GM12878 (cell line): Measurements from ENCODE around the gene LIG3. TPM values are rescaled to one million over a fixed set of nuclear protein-coding genes. Genes with fewer than 3 reads are reported as not detected.

ENCODE experiments used
- ATAC-seq: fragments of 200-7000 bp; cut with Tn5 transposase; 3 replicates; pipeline ENCODE4 v1.9.1; 2020; ENCODE audit warnings: mild to moderate bottlenecking, moderate library complexity
- BruUV-seq: library from RNA; stranded (reverse); fragments of 400-500 nt; replicated peaks from 2 replicates; lab custom pipeline; 2021; lab: Mats Ljungman, UMichigan
- CTCF ChIA-PET: fragments of 300-600 bp; sonication (Branson Sonifier 250); formaldehyde crosslinking; extraction: SDS; loops from one replicate; lab custom pipeline; 2021; ENCODE audit warnings: inconsistent platforms; lab: Yijun Ruan, JAX
- POLR2A ChIA-PET: fragments of 350-600 bp; formaldehyde crosslinking; extraction: SDS; loops from one replicate; lab custom pipeline; 2021; ENCODE audit warnings: inconsistent platforms; lab: Charles Lee
- RAD21 ChIA-PET: fragments of 300-600 bp; sonication (Branson Sonifier 250); formaldehyde crosslinking; loops from one replicate; lab custom pipeline; 2023; ENCODE audit warnings: antibody characterized with exemption; ENCODE audit not compliant: unreplicated experiment; lab: Charles Lee
- SMC1A ChIA-PET: fragments of 300-600 bp; sonication (Branson Sonifier 250); formaldehyde crosslinking; loops from one replicate; lab custom pipeline; 2023; ENCODE audit not compliant: unreplicated experiment, uncharacterized antibody; lab: Charles Lee
- DNase-seq: peaks from one replicate; pipeline ENCODE4 v3.0.0-alpha.2; 2011; ENCODE audit warnings: low read depth, low spot score
- FAIRE-seq: peaks from 3 replicates; lab custom pipeline; 2011; peaks lifted over from hg19 to GRCh38; lab: Jason Lieb, UNC
- H2AFZ ChIP-seq: 2 replicates; pipeline ENCODE4 v1.6.0; 2011; ENCODE audit warnings: low read depth, low read length, control low read depth; ENCODE audit not compliant: control insufficient read depth
- H3K27ac ChIP-seq: 2 replicates; pipeline ENCODE4 v1.5.1; 2011; ENCODE audit warnings: control low read depth; ENCODE audit not compliant: control insufficient read depth, insufficient read depth
- H3K27me3 ChIP-seq, 2 experiments: replicated peaks in 1 of 2; 2 replicates each; pipeline versions ENCODE4 v1.6.0 to v1.6.1; 2011; ENCODE audit warnings: low read length in 1 of 2; ENCODE audit not compliant: control insufficient read depth in 2 of 2, insufficient read depth in 2 of 2
- H3K36me3 ChIP-seq, 2 experiments: 2 replicates each; pipeline ENCODE4 v1.5.1; 2011; ENCODE audit warnings: low read length in 1 of 2; ENCODE audit not compliant: control insufficient read depth in 2 of 2, insufficient read depth in 2 of 2
- H3K4me1 ChIP-seq: 2 replicates; pipeline ENCODE4 v1.6.1; 2011; ENCODE audit warnings: mild to moderate bottlenecking, low read length, moderate library complexity, mixed read lengths; ENCODE audit not compliant: control insufficient read depth, insufficient read depth
- H3K4me2 ChIP-seq: 2 replicates; pipeline ENCODE4 v1.6.0; 2011; ENCODE audit warnings: control low read depth; ENCODE audit not compliant: control insufficient read depth, insufficient read depth
- H3K4me3 ChIP-seq: fragments of 200-600 bp; sonication (generic); 2 replicates; pipeline ENCODE4 v1.5.1; 2016
- H3K79me2 ChIP-seq: 2 replicates; pipeline ENCODE4 v1.6.0; 2011; ENCODE audit warnings: low read length; ENCODE audit not compliant: control insufficient read depth, insufficient read depth
- H3K9ac ChIP-seq: 2 replicates; pipeline ENCODE4 v1.8.0; 2011; ENCODE audit warnings: low read length, control low read depth, mixed read lengths; ENCODE audit not compliant: control insufficient read depth, insufficient read depth
- H3K9me3 ChIP-seq: replicated peaks from 3 replicates; pipeline ENCODE4 v1.5.1; 2011; ENCODE audit warnings: mild to moderate bottlenecking, low read length; ENCODE audit not compliant: control insufficient read depth, insufficient read depth
- H4K20me1 ChIP-seq: 2 replicates; pipeline ENCODE4 v1.6.0; 2011; ENCODE audit not compliant: control insufficient read depth, insufficient read depth
- BCL11A ChIP-seq: IDR thresholded peaks from 2 replicates; pipeline ENCODE4 v1.6.1; 2011; ENCODE audit warnings: low read depth, low read length
- BHLHE40 ChIP-seq, 2 experiments: fragments of 450-650 bp in 1 of 2; IDR thresholded peaks; 2 replicates each; pipeline ENCODE4 v1.6.1; 2011 to 2017; ENCODE audit warnings: low read depth in 2 of 2, borderline replicate concordance in 1 of 2, improper control_type of control experiment in 1 of 2, low read length in 1 of 2, mild to moderate bottlenecking in 1 of 2
- MEF2A ChIP-seq: IDR thresholded peaks from 2 replicates; pipeline ENCODE4 v1.6.1; 2011; ENCODE audit warnings: low read depth, mild to moderate bottlenecking, low read length, moderate library complexity; ENCODE audit not compliant: insufficient read depth
- MEF2B ChIP-seq: fragments of 450-650 bp; IDR thresholded peaks from 2 replicates; pipeline ENCODE4 v1.6.1; 2018; ENCODE audit warnings: mild to moderate bottlenecking, moderate library complexity; ENCODE audit not compliant: partially characterized antibody, poor library complexity, severe bottlenecking
- REST ChIP-seq: IDR thresholded peaks from 2 replicates; pipeline ENCODE4 v1.6.1; 2012; ENCODE audit warnings: mild to moderate bottlenecking, low read depth, low read length
- SIX5 ChIP-seq: IDR thresholded peaks from 2 replicates; pipeline ENCODE4 v1.6.1; 2011; ENCODE audit warnings: mild to moderate bottlenecking, low read depth, low read length, moderate library complexity; ENCODE audit not compliant: severe bottlenecking
- ZBTB11 ChIP-seq: fragments of 450-650 bp; formaldehyde crosslinking; IDR thresholded peaks from 2 replicates; pipeline ENCODE4 v1.5.0; 2022; ENCODE audit warnings: mild to moderate bottlenecking, missing genetic modification characterization
- WGBS: methylation state at CpG from one replicate; pipeline ENCODE4 v1.1.6; 2016; ENCODE audit warnings: low lambda C conversion rate; ENCODE audit not compliant: insufficient replicate concordance, insufficient coverage; ENCODE audit errors: missing lambda C conversion rate; 5-methylcytosine and 5-hydroxymethylcytosine counted together
- in situ Hi-C: fragments of 300-500 bp; cut with MboI; formaldehyde crosslinking; loops from 9 replicates; pipeline ENCODE4 v1.14.3; 2018; ENCODE audit warnings: mixed read lengths
- intact Hi-C: fragments of 100-400 bp; cut with micrococcal nuclease; formaldehyde crosslinking; loops from one replicate; pipeline ENCODE4 v1.14.2; 2022; ENCODE audit not compliant: unreplicated experiment
- polyA plus RNA-seq, 11 experiments: library from polyadenylated mRNA; depleted of rRNA in 4 of 11; unstranded in 6 of 11; stranded (reverse) in 5 of 11; fragments of >200 nt; fragmentation: Nextera tagmentation in 4 of 11; fragmentation: Illumina TruSeq in 1 of 11; extraction: Ambion mirVana in 4 of 11; extraction: Trizol in 1 of 11; gene quantifications; 1 replicate in 1 of 11; 2 replicates in 10 of 11; pipeline versions ENCODE4 v1.2.1 to v1.2.3, GENCODE V29; 2011 to 2016; ENCODE audit warnings: inconsistent platforms in 2 of 11, missing spikeins in 2 of 11, low read depth in 1 of 11
- total RNA-seq, 4 experiments: library from RNA; depleted of rRNA in 3 of 4; stranded (reverse); fragments of >200 nt in 3 of 4; fragmentation: Illumina TruSeq in 1 of 4; extraction: Trizol in 1 of 4; gene quantifications; 2 replicates each; pipeline versions ENCODE4 v1.2.1 to v1.2.3, GENCODE V29; 2013 to 2021
- TF ChIP-seq, protein P1 (sequence below): fragments of 450-650 bp; formaldehyde crosslinking; IDR thresholded peaks from 2 replicates; pipeline ENCODE4 v1.4.0; 2022; ENCODE audit warnings: mild to moderate bottlenecking, moderate library complexity
- TF ChIP-seq, protein P2 (sequence below): fragments of 450-650 bp; IDR thresholded peaks from 2 replicates; pipeline ENCODE4 v1.6.1; 2014; ENCODE audit warnings: mild to moderate bottlenecking

Gene LIG3
- total and polyA plus RNA-seq, 10 of the 15 experiments (the other 5 are each of a cell fraction or from before 2014, with no cell fraction given) = 6.5 to 45.4 (median 31.0) TPM

DNA sequence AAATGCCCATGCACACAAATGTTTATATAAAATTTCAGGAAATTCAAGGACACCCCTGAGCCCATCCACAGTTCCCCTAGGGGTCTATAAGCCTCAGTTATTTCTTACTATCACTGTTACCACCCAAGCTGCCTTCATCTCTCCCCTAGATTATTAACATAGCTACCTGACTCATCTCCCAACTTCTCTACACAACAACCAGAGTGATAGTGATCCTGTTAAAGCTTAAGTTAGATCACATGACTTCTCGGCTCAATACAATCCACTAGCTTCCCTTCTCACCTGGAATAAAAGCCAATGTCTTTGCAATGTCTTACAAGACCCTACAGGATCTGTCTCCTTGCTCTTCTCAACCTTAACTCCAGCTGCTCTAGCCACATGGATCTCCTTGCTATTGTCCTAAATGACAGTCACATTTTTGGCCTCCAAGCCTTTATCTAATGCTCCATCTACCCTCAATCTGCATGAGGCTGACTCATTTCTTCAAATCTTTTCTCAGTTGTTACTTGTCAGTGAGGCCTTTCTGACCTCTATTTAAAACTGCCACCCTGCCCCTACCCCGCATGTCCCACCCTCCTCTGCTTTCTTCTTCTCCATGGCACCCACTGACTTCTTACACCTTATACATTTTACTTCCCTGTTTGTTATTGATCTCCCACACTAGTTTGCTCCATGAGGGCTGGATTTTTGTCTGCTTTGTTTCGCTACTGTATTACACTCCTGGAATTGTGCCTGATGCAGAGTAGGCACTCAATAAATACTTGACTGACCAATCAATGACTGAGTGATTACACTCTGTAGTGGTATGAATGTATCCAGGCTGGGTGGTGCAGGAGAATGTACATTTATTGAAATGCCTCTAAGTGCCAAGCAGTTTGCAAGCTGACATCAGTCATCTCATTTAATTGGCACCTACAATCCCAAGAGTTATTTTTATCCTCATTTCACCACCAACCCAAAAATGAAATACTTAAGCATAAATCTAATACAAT is 5.2 kb upstream of the LIG3 start:
- ChIA-PET RAD21 (no interaction called here), CTCF (interaction anchor here (0.9 to 2.2 kb wide), 4 partner anchors 9 to 144 kb away, joined by 3 to 14 read pairs (median 4); partner anchors contain the start of gene RAD51D), POLR2A (interaction anchor here (1.4 to 1.8 kb wide), 2 partner anchors 11 kb away, joined by 3 to 5 read pairs; no protein-coding TSS in a partner anchor), SMC1A (interaction anchor here (1.1 kb wide), 1 partner anchor 11 kb away, joined by 4 read pairs; no protein-coding TSS in a partner anchor)
- H3K4me1 ChIP-seq = peaks cover 6% of the 10 kb centered on the region
- H3K9me3 ChIP-seq = no peaks in the 10 kb centered on the region
- no peak overlapping the region for H3K4me2 ChIP-seq
- H2AFZ ChIP-seq = no peak overlapping the region
- no peak for FAIRE-seq
- no peak overlapping the region for H3K4me3 ChIP-seq
- no peaks in the 10 kb centered on the region for H4K20me1 ChIP-seq
- no peaks in the 10 kb centered on the region; the same call in 1 of the 2 replicates for H3K79me2 ChIP-seq
- no peak overlapping the region for H3K9ac ChIP-seq
- no peaks in the 10 kb centered on the region for H3K27me3 ChIP-seq
- in situ Hi-C loops (no loop called here), intact Hi-C loops (no loop called here)
- WGBS = 37% methylated on average over 3 of the region's 3 CpGs
- no peak for ATAC-seq
- no peak for DNase-seq
- no peaks in the 10 kb centered on the region for H3K36me3 ChIP-seq
- no TSS peak for BruUV-seq
- no peak overlapping the region for H3K27ac ChIP-seq
- TF ChIP-seq, protein P1, sequence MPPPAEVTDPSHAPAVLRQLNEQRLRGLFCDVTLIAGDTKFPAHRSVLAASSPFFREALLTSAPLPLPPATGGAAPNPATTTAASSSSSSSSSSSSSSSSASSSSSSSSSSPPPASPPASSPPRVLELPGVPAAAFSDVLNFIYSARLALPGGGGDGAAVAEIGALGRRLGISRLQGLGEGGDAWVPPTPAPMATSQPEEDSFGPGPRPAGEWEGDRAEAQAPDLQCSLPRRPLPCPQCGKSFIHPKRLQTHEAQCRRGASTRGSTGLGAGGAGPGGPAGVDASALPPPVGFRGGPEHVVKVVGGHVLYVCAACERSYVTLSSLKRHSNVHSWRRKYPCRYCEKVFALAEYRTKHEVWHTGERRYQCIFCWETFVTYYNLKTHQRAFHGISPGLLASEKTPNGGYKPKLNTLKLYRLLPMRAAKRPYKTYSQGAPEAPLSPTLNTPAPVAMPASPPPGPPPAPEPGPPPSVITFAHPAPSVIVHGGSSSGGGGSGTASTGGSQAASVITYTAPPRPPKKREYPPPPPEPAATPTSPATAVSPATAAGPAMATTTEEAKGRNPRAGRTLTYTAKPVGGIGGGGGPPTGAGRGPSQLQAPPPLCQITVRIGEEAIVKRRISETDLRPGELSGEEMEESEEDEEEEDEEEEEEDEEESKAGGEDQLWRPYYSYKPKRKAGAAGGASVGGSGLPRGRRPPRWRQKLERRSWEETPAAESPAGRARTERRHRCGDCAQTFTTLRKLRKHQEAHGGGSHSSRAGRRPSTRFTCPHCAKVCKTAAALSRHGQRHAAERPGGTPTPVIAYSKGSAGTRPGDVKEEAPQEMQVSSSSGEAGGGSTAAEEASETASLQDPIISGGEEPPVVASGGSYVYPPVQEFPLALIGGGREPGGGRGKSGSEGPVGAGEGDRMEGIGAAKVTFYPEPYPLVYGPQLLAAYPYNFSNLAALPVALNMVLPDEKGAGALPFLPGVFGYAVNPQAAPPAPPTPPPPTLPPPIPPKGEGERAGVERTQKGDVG (CRISPR knock-in tag) = no peak
- TF ChIP-seq ZBTB11 (CRISPR knock-in tag) = no peak
- TF ChIP-seq, protein P2, sequence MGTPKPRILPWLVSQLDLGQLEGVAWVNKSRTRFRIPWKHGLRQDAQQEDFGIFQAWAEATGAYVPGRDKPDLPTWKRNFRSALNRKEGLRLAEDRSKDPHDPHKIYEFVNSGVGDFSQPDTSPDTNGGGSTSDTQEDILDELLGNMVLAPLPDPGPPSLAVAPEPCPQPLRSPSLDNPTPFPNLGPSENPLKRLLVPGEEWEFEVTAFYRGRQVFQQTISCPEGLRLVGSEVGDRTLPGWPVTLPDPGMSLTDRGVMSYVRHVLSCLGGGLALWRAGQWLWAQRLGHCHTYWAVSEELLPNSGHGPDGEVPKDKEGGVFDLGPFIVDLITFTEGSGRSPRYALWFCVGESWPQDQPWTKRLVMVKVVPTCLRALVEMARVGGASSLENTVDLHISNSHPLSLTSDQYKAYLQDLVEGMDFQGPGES = no peak
- no peak for TF ChIP-seq REST
- TF ChIP-seq MEF2A = no peak
- no peak for TF ChIP-seq BCL11A
- no peak for TF ChIP-seq MEF2B
- no peak for TF ChIP-seq BHLHE40 (IDR thresholded peaks at IDR 0.05; ENCODE audit: borderline replicate concordance in 1 of 2, low read depth in 2 of 2, low read length in 1 of 2)
- no peak for TF ChIP-seq SIX5
